ENCODE measurements around the gene ADAM12. TPM values are rescaled to one million over a fixed set of nuclear protein-coding genes. Genes with fewer than 3 reads are reported as not detected.

The ADAM12 gene
- total and polyA plus RNA-seq, 2 donors (not counting 3 experiments of a cell fraction or from before 2014, with no cell fraction given): 0.22 to 0.33 TPM

DNA sequence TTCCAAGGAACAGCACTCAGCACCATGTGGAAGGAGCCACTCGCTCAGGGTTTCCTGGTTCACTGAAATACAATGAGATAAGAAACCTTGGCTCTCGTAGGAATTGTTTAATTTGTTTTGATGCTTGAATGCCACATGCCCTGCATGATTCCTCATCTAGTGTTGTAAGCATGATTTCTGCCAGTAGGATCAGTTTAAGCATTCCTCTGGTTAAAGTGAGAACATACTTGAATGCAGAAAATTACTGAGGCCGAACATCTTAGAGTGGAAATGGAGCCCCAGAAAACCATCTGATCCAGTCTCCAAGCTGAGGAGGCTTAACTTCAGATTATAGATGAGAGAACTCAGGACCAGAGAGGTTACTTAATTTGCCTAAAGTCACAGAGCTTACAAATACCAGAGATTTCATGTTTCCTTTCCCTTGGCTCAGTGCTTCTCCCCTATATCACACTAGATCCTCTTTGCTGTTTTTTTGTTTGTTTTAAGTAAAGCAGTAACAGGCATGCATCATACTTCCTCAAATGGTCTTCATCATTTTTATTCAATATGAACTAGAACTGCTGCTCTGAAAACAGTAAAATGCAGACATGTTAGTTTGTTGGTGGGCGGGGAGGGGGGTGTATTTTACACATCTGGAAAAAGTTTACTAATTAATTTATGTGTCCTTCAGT is 125.1 kb downstream of the ADAM12 start:
- BruUV-seq (replicated peaks): no TSS peak
- Histone ChIP-seq H3K79me2 (ENCODE audit: control insufficient read depth, insufficient read depth, low read length) (no peaks in the 10 kb centered on the region), H3K9ac (replicated peaks; ENCODE audit: extremely low read depth, insufficient read depth, low read length) (no peak overlapping the region), H3K27ac (ENCODE audit: insufficient read depth, low read depth, low read length) (no peak overlapping the region), H3K9me3 (replicated peaks; ENCODE audit: control insufficient read depth, insufficient read depth, low read length) (no peaks in the 10 kb centered on the region), H2AFZ (ENCODE audit: low read depth, low read length) (no peak overlapping the region), H3K9me1 (replicated peaks; ENCODE audit: control insufficient read depth, extremely low read depth, insufficient read depth, low read length) (no peaks in the 10 kb centered on the region), H3K4me1 (ENCODE audit: control insufficient read depth, extremely low read depth, insufficient read depth, low read length) (no peaks in the 10 kb centered on the region), H4K20me1 (replicated peaks; ENCODE audit: control insufficient read depth, extremely low read depth, insufficient read depth, low read length) (no peaks in the 10 kb centered on the region), H3K4me3 (replicated peaks in 1 of 3; ENCODE audit: insufficient read depth in 1 of 3, low read depth in 1 of 3, low read length in 3 of 3) (no peak overlapping the region), H3K4me2 (ENCODE audit: insufficient read depth, low read length) (no peak overlapping the region), H3K36me3 (ENCODE audit: control insufficient read depth in 2 of 2, extremely low read depth in 1 of 2, insufficient read depth in 2 of 2, low read length in 2 of 2) (no peaks in the 10 kb centered on the region), H3K27me3 (ENCODE audit: control insufficient read depth in 2 of 2, insufficient read depth in 2 of 2, low read length in 2 of 2) (no peaks in the 10 kb centered on the region)
- intact Hi-C loops (cut with micrococcal nuclease) (no loop called here), dilution Hi-C loops (cut with MboI; ENCODE audit: extremely low pct_ligation_motif_present, low sequenced_read_pairs) (no loop called here)
- no peak for TF ChIP-seq POLR2A (IDR thresholded peaks at IDR 0.05; ENCODE audit: low read depth, low read length)
- TF ChIP-seq GATA2 (IDR thresholded peaks at IDR 0.05; ENCODE audit: insufficient read depth, insufficient read length, low read depth, low read length): no peak
- no peak for TF ChIP-seq EZH2 (IDR thresholded peaks at IDR 0.05; ENCODE audit: borderline replicate concordance, low read depth, low read length, severe bottlenecking)
- no peak for TF ChIP-seq POLR2AphosphoS5 (IDR thresholded peaks at IDR 0.05; ENCODE audit: insufficient read depth, low read depth, low read length)
- TF ChIP-seq, protein P1, sequence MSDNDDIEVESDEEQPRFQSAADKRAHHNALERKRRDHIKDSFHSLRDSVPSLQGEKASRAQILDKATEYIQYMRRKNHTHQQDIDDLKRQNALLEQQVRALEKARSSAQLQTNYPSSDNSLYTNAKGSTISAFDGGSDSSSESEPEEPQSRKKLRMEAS (IDR thresholded peaks at IDR 0.05; ENCODE audit: insufficient read depth, insufficient read length): no peak
- TF ChIP-seq JUN (IDR thresholded peaks at IDR 0.05; ENCODE audit: borderline replicate concordance, insufficient read depth, insufficient read length, low read depth): no peak
- no peak for TF ChIP-seq MYC (IDR thresholded peaks at IDR 0.05; ENCODE audit: low read depth, low read length)
- TF ChIP-seq, protein P2, sequence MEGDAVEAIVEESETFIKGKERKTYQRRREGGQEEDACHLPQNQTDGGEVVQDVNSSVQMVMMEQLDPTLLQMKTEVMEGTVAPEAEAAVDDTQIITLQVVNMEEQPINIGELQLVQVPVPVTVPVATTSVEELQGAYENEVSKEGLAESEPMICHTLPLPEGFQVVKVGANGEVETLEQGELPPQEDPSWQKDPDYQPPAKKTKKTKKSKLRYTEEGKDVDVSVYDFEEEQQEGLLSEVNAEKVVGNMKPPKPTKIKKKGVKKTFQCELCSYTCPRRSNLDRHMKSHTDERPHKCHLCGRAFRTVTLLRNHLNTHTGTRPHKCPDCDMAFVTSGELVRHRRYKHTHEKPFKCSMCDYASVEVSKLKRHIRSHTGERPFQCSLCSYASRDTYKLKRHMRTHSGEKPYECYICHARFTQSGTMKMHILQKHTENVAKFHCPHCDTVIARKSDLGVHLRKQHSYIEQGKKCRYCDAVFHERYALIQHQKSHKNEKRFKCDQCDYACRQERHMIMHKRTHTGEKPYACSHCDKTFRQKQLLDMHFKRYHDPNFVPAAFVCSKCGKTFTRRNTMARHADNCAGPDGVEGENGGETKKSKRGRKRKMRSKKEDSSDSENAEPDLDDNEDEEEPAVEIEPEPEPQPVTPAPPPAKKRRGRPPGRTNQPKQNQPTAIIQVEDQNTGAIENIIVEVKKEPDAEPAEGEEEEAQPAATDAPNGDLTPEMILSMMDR (IDR thresholded peaks at IDR 0.05; ENCODE audit: extremely low read depth in 1 of 2, insufficient read depth in 1 of 2, low read depth in 1 of 2, low read length in 2 of 2): no peak
- no peak for TF ChIP-seq FOS (IDR thresholded peaks at IDR 0.05; ENCODE audit: borderline replicate concordance, insufficient read depth, low read length)
- ChIA-PET CTCF (no interaction called here), POLR2A (no interaction called here)
- DNase-seq (ENCODE audit: low read depth, low spot score): no peak
- FAIRE-seq: no peak
